ENCODE data around the gene STEAP2. TPM values are rescaled to one million over a fixed set of nuclear protein-coding genes. Genes with fewer than 3 reads are reported as not detected.
A peak's percentile ranks its signal among the peaks of the same experiment; 100 is the strongest.

STEAP2 gene
- total RNA-seq, 4 donors from 2014 or later = 16.1 to 22.5 (median 19.3) TPM

GRCh38 chr7:90207956-90208355 is 3.6 kb upstream of the STEAP2 start:
- DNase-seq (ENCODE audit: extremely low spot score) = no peak
- WGBS = 100% methylated on average over 1 of the region's 1 CpG
- TF ChIP-seq POLR2AphosphoS5 (IDR thresholded peaks at IDR 0.05) (no peak), POLR2A (IDR thresholded peaks at IDR 0.05; ENCODE audit: low read depth) (no peak), EP300 (IDR thresholded peaks at IDR 0.05) (no peak), CTCF (IDR thresholded peaks at IDR 0.05) (no peak)
- Histone ChIP-seq H3K4me3 (no peak overlapping the region), H3K27ac (replicated peaks in 1 of 4) (no peak overlapping the region), H3K9me3 (no peaks in the 10 kb centered on the region), H3K36me3 (no peaks in the 10 kb centered on the region), H3K27me3 (peaks cover 0 to 8% (median 0%) of the 10 kb centered on the region in 4 donors), H3K4me1 (peaks cover 0 to 28% (median 19%) of the 10 kb centered on the region in 4 donors)
- intact Hi-C loops (cut with DNase I) = no loop called here

- Histone ChIP-seq H3K4me1 (peaks cover 0 to 29% (median 19%) of the 10 kb centered on the region in 4 donors), H3K9me3 (no peaks in the 10 kb centered on the region), H3K4me3 (no peak overlapping the region), H3K27ac (replicated peaks in 1 of 4) (peak overlapping the region in 1 of 4 donors; percentile 89), H3K27me3 (peaks cover 0 to 8% (median 0%) of the 10 kb centered on the region in 4 donors), H3K36me3 (no peaks in the 10 kb centered on the region)
- WGBS = 92% methylated on average over 1 of the region's 1 CpG
- DNase-seq (ENCODE audit: extremely low spot score) = no peak
- TF ChIP-seq POLR2AphosphoS5 (IDR thresholded peaks at IDR 0.05) = peak in 1 of 2 donors; percentile 33
- TF ChIP-seq EP300 (IDR thresholded peaks at IDR 0.05) = no peak
- intact Hi-C loops (cut with DNase I) = loop anchor here (5.0 kb wide), 2 partner anchors 38 to 52 kb away; partner anchors contain the start of gene CFAP69
Observed at GRCh38 chr7:90209776-90210175, 1.8 kb upstream of the STEAP2 start.

- intact Hi-C loops (cut with DNase I) = loop anchor here (5.0 kb wide), 2 partner anchors 37 to 53 kb away; partner anchors contain the start of gene CFAP69
- Histone ChIP-seq H3K27ac (replicated peaks in 1 of 4) (peak overlapping the region; percentile 87 to 91 (median 88)), H3K36me3 (no peaks in the 10 kb centered on the region), H3K4me1 (peaks cover 0 to 29% (median 19%) of the 10 kb centered on the region in 4 donors), H3K9me3 (no peaks in the 10 kb centered on the region), H3K27me3 (peaks cover 0 to 8% (median 0%) of the 10 kb centered on the region in 4 donors), H3K4me3 (peak overlapping the region; percentile 77 to 84 (median 79))
- TF ChIP-seq POLR2A (IDR thresholded peaks at IDR 0.05; ENCODE audit: low read depth) = no peak
- no peak for TF ChIP-seq POLR2AphosphoS5 (IDR thresholded peaks at IDR 0.05)
- no peak for TF ChIP-seq CTCF (IDR thresholded peaks at IDR 0.05)
- DNase-seq (ENCODE audit: extremely low spot score) = no peak
- WGBS = 77% methylated on average over 5 of the region's 5 CpGs
Observed at GRCh38 chr7:90210475-90210874, 1.1 kb upstream of the STEAP2 start.

- H3K27me3 ChIP-seq = peaks cover 0 to 8% (median 0%) of the 10 kb centered on the region in 4 donors
- no peak for DNase-seq (ENCODE audit: extremely low spot score)
- WGBS = 24% methylated on average over 11 of the region's 11 CpGs
- peak overlapping the region; percentile 87 to 91 (median 88) for H3K27ac ChIP-seq (replicated peaks in 1 of 4)
- intact Hi-C loops (cut with DNase I) = loop anchor here (5.0 kb wide), 2 partner anchors 36 to 54 kb away; partner anchors contain the start of gene CFAP69
- peak overlapping the region; percentile 77 to 84 (median 79) for H3K4me3 ChIP-seq
- H3K36me3 ChIP-seq = no peaks in the 10 kb centered on the region
- no peaks in the 10 kb centered on the region for H3K9me3 ChIP-seq
- peaks cover 0 to 29% (median 19%) of the 10 kb centered on the region in 4 donors for H3K4me1 ChIP-seq
- TF ChIP-seq POLR2AphosphoS5 (IDR thresholded peaks at IDR 0.05) (no peak), EP300 (IDR thresholded peaks at IDR 0.05) (no peak), POLR2A (IDR thresholded peaks at IDR 0.05; ENCODE audit: low read depth) (no peak), CTCF (IDR thresholded peaks at IDR 0.05) (no peak)
Observed at GRCh38 chr7:90210981-90211380, 559 bp upstream of the STEAP2 start.

GRCh38 chr7:90212149-90212495 is 582 bp downstream of the STEAP2 start:
- peaks cover 0 to 8% (median 0%) of the 10 kb centered on the region in 4 donors for H3K27me3 ChIP-seq
- 0% methylated on average over 5 of the region's 6 CpGs for WGBS
- TF ChIP-seq POLR2A (IDR thresholded peaks at IDR 0.05; ENCODE audit: low read depth) (no peak), CTCF (IDR thresholded peaks at IDR 0.05) (no peak), EP300 (IDR thresholded peaks at IDR 0.05) (no peak), POLR2AphosphoS5 (IDR thresholded peaks at IDR 0.05) (no peak)
- peak overlapping the region; percentile 87 to 91 (median 88) for H3K27ac ChIP-seq (replicated peaks in 1 of 4)
- no peaks in the 10 kb centered on the region for H3K36me3 ChIP-seq
- DNase-seq (ENCODE audit: extremely low spot score) = no peak
- intact Hi-C loops (cut with DNase I) = loop anchor here (5.0 kb wide), 2 partner anchors 35 to 55 kb away; partner anchors contain the start of gene CFAP69
- no peaks in the 10 kb centered on the region for H3K9me3 ChIP-seq
- H3K4me1 ChIP-seq = peaks cover 0 to 29% (median 21%) of the 10 kb centered on the region in 4 donors
- peak overlapping the region; percentile 77 to 84 (median 79) for H3K4me3 ChIP-seq

Measured in esophagus muscularis mucosa (tissue), 4 donors.